HepG2 (cell line): Measurements from ENCODE around the gene CLCC1.

Source experiments
- ATF4 ChIP-seq, 2 experiments: fragments of 450-650 bp in 1 of 2; sonication (generic) in 1 of 2; formaldehyde crosslinking; IDR thresholded peaks; 2 replicates each; pipeline versions ENCODE4 v1.5.0 to v1.8.0; 2020 to 2022; ENCODE audit warnings: mild to moderate bottlenecking in 1 of 2, missing genetic modification reagents in 1 of 2
- GTF2F1 ChIP-seq: fragments of 150-350 bp; IDR thresholded peaks from 2 replicates; pipeline ENCODE4 v1.6.1; 2014; ENCODE audit warnings: low read length
- HNRNPUL1 ChIP-seq: fragments of 200-400 bp; formaldehyde crosslinking; IDR thresholded peaks from 2 replicates; pipeline ENCODE4 v1.6.1; 2017; ENCODE audit warnings: low read depth, mild to moderate bottlenecking, low read length, moderate library complexity
- JUNB ChIP-seq: sonication (generic); formaldehyde crosslinking; IDR thresholded peaks from 2 replicates; pipeline ENCODE4 v1.8.0; 2022; ENCODE audit warnings: missing genetic modification reagents, mild to moderate bottlenecking, borderline replicate concordance
- KDM4B ChIP-seq: sonication (generic); formaldehyde crosslinking; IDR thresholded peaks from 2 replicates; pipeline ENCODE4 v1.4.0; 2020; ENCODE audit warnings: missing genetic modification reagents
- MBD4 ChIP-seq: IDR thresholded peaks from 2 replicates; pipeline ENCODE4 v1.6.1; 2012; ENCODE audit warnings: low read length, inconsistent platforms, borderline replicate concordance
- POLR2A ChIP-seq, 2 experiments: IDR thresholded peaks; 2 replicates each; pipeline ENCODE4 v1.6.1; 2011; ENCODE audit warnings: low read depth in 2 of 2, low read length in 2 of 2, mild to moderate bottlenecking in 1 of 2, moderate library complexity in 1 of 2; ENCODE audit not compliant: insufficient read depth in 1 of 2
- POLR2AphosphoS5 ChIP-seq: IDR thresholded peaks from 2 replicates; pipeline ENCODE4 v1.6.1; 2012; ENCODE audit warnings: low read depth, low read length
- SRF ChIP-seq: IDR thresholded peaks from 2 replicates; pipeline ENCODE4 v1.6.1; 2011; ENCODE audit warnings: mild to moderate bottlenecking, low read depth, low read length, moderate library complexity
- TBL1XR1 ChIP-seq: fragments of 150-350 bp; IDR thresholded peaks from 2 replicates; pipeline ENCODE4 v1.6.1; 2014; ENCODE audit warnings: borderline replicate concordance, low read length; ENCODE audit not compliant: partially characterized antibody
- ZNF326 ChIP-seq: sonication (generic); formaldehyde crosslinking; IDR thresholded peaks from 2 replicates; pipeline ENCODE4 v1.4.0; 2020; ENCODE audit warnings: missing genetic modification reagents, borderline replicate concordance
- ZNF562 ChIP-seq: sonication (generic); formaldehyde crosslinking; IDR thresholded peaks from 2 replicates; pipeline ENCODE4 v1.8.0; 2022; ENCODE audit warnings: missing genetic modification reagents, borderline replicate concordance
- ZNF709 ChIP-seq: sonication (generic); formaldehyde crosslinking; IDR thresholded peaks from 2 replicates; pipeline ENCODE4 v1.5.0; 2020; ENCODE audit warnings: mild to moderate bottlenecking, missing genetic modification reagents
- ZNF839 ChIP-seq: sonication (generic); formaldehyde crosslinking; IDR thresholded peaks from 2 replicates; pipeline ENCODE4 v1.4.0; 2020; ENCODE audit warnings: missing genetic modification reagents, mild to moderate bottlenecking, borderline replicate concordance

GRCh38 chr1:108957888-108958287 lies 5.4 kb downstream of the CLCC1 start:
- TF ChIP-seq SRF (no peak), ZNF709 (CRISPR knock-in tag) (no peak), ZNF839 (CRISPR knock-in tag) (no peak), MBD4 (no peak), GTF2F1 (no peak), JUNB (CRISPR knock-in tag) (no peak), HNRNPUL1 (no peak), ZNF562 (CRISPR knock-in tag) (no peak), TBL1XR1 (no peak), KDM4B (CRISPR knock-in tag) (no peak), ATF4 (CRISPR knock-in tag; IDR thresholded peaks at IDR 0.05) (no peak), POLR2AphosphoS5 (no peak), POLR2A (IDR thresholded peaks at IDR 0.05; ENCODE audit: insufficient read depth in 1 of 2, low read depth in 2 of 2, low read length in 2 of 2) (no peak), ZNF326 (no peak)
